ENCODE results near the gene SRP72.
"Not testable (repeated sequence)": the region's sequence is repeated elsewhere in the genome, so short reads cannot be mapped to it uniquely, and the experiment has no call there.

SRP72 gene

DNA sequence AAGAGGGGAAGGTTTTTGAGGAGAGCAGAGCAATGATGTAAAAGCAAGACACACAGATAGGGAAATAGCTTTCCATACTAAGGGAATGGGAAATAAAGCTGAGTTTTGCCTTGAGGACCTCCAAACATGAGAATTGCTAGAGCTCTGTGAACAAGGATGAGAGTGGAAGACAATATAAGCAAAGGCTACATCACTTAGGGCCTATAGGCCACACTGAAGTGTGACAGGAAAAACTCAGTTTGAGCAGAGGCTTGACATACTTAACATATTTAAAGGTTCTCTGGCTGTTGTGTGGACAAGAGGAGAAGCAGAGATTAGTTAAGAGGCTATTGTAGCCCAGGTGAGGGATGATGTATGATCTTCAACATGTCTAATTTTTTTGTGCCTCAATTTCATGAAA lies 5.3 kb upstream of the SRP72 start:
- TF ChIP-seq, protein P1, sequence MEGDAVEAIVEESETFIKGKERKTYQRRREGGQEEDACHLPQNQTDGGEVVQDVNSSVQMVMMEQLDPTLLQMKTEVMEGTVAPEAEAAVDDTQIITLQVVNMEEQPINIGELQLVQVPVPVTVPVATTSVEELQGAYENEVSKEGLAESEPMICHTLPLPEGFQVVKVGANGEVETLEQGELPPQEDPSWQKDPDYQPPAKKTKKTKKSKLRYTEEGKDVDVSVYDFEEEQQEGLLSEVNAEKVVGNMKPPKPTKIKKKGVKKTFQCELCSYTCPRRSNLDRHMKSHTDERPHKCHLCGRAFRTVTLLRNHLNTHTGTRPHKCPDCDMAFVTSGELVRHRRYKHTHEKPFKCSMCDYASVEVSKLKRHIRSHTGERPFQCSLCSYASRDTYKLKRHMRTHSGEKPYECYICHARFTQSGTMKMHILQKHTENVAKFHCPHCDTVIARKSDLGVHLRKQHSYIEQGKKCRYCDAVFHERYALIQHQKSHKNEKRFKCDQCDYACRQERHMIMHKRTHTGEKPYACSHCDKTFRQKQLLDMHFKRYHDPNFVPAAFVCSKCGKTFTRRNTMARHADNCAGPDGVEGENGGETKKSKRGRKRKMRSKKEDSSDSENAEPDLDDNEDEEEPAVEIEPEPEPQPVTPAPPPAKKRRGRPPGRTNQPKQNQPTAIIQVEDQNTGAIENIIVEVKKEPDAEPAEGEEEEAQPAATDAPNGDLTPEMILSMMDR (IDR thresholded peaks at IDR 0.05; ENCODE audit: insufficient read depth, low read length) = no peak
- TF ChIP-seq SPI1 (IDR thresholded peaks at IDR 0.05; ENCODE audit: borderline replicate concordance, low read depth) = no peak
- TF ChIP-seq POLR2AphosphoS5 (IDR thresholded peaks at IDR 0.05; ENCODE audit: low read depth) = peak; percentile 17; the same call in 1 of the 2 replicates
- H3K4me3 ChIP-seq (replicated peaks; ENCODE audit: insufficient read depth, low read length) = no peak overlapping the region
- H3K27me3 ChIP-seq (ENCODE audit: insufficient read depth, poor library complexity, severe bottlenecking) = no peaks in the 10 kb centered on the region

DNA sequence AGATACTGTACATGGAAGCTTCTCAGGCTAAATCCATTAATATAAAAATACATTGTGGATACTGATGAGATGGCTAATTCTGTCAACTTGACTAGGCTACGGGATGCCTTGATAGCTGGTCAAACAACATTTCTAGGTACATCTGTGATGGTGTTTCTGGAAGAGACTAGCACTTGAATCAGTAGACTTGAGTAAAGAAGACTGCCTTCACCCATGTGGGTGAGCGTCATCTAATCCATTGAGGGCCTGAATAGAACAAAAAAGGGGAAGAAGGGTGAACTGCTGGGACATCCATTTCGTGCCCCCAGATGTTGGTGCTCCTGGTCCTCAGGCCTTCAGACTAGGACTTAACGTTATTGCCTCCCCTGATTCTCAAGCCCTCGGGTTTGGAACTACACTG lies 3.7 kb upstream of the SRP72 start:
- DNase-seq (ENCODE audit: low read depth in 1 of 2, low spot score in 1 of 2) = peak in 1 of 2 experiments; percentile 14
- Histone ChIP-seq H3K27me3 (ENCODE audit: insufficient read depth, poor library complexity, severe bottlenecking) (no peaks in the 10 kb centered on the region), H3K4me3 (replicated peaks; ENCODE audit: insufficient read depth, low read length) (no peak overlapping the region), H3K27ac (replicated peaks) (no peak overlapping the region; the same call in 1 of the 2 replicates)
- TF ChIP-seq SPI1 (IDR thresholded peaks at IDR 0.05; ENCODE audit: borderline replicate concordance, low read depth) = 0 out of 2 replicates have a peak, but pooled peaks have one; percentile 19
- TF ChIP-seq, protein P2, sequence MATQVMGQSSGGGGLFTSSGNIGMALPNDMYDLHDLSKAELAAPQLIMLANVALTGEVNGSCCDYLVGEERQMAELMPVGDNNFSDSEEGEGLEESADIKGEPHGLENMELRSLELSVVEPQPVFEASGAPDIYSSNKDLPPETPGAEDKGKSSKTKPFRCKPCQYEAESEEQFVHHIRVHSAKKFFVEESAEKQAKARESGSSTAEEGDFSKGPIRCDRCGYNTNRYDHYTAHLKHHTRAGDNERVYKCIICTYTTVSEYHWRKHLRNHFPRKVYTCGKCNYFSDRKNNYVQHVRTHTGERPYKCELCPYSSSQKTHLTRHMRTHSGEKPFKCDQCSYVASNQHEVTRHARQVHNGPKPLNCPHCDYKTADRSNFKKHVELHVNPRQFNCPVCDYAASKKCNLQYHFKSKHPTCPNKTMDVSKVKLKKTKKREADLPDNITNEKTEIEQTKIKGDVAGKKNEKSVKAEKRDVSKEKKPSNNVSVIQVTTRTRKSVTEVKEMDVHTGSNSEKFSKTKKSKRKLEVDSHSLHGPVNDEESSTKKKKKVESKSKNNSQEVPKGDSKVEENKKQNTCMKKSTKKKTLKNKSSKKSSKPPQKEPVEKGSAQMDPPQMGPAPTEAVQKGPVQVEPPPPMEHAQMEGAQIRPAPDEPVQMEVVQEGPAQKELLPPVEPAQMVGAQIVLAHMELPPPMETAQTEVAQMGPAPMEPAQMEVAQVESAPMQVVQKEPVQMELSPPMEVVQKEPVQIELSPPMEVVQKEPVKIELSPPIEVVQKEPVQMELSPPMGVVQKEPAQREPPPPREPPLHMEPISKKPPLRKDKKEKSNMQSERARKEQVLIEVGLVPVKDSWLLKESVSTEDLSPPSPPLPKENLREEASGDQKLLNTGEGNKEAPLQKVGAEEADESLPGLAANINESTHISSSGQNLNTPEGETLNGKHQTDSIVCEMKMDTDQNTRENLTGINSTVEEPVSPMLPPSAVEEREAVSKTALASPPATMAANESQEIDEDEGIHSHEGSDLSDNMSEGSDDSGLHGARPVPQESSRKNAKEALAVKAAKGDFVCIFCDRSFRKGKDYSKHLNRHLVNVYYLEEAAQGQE (IDR thresholded peaks at IDR 0.05; ENCODE audit: insufficient replicate concordance, low read depth) = no peak

More for the DNA sequence above, 5.3 kb upstream of the SRP72 start:
- DNase-seq (ENCODE audit: low read depth in 1 of 2, low spot score in 1 of 2) = no peak
- no peak overlapping the region for H3K27ac ChIP-seq (replicated peaks)

DNA sequence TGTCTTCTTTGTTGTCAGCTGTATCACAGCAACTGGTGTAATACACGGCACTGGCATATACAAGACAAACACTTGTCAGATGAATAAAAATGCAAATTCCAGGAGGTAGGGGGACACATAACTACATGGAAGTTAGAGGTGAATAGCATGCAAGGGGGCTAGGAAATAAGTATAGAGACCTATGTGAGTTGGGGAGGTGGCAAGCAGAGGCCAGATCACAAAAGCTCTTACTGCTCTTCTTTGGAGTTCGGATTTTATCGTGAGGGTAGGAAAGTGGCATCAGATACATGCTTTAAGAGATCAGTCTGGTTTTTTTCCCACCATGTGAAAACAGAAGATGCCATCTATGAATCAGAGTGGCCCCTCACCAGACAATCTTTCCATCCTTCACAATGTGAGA lies 2.8 kb upstream of the SRP72 start:
- no peak for DNase-seq (ENCODE audit: low read depth in 1 of 2, low spot score in 1 of 2)
- Histone ChIP-seq H3K27ac (replicated peaks) (no peak overlapping the region), H3K27me3 (ENCODE audit: insufficient read depth, poor library complexity, severe bottlenecking) (no peaks in the 10 kb centered on the region), H3K4me3 (replicated peaks; ENCODE audit: insufficient read depth, low read length) (no peak overlapping the region)
- TF ChIP-seq SPI1 (IDR thresholded peaks at IDR 0.05; ENCODE audit: borderline replicate concordance, low read depth) = no peak
- TF ChIP-seq, protein P2 (IDR thresholded peaks at IDR 0.05; ENCODE audit: insufficient replicate concordance, low read depth) = no peak
- TF ChIP-seq, protein P1 (IDR thresholded peaks at IDR 0.05; ENCODE audit: insufficient read depth, low read length) = no peak
- TF ChIP-seq GABPA (IDR thresholded peaks at IDR 0.05; ENCODE audit: low read depth) = no peak
- no peak for TF ChIP-seq POLR2AphosphoS5 (IDR thresholded peaks at IDR 0.05; ENCODE audit: low read depth)

DNA sequence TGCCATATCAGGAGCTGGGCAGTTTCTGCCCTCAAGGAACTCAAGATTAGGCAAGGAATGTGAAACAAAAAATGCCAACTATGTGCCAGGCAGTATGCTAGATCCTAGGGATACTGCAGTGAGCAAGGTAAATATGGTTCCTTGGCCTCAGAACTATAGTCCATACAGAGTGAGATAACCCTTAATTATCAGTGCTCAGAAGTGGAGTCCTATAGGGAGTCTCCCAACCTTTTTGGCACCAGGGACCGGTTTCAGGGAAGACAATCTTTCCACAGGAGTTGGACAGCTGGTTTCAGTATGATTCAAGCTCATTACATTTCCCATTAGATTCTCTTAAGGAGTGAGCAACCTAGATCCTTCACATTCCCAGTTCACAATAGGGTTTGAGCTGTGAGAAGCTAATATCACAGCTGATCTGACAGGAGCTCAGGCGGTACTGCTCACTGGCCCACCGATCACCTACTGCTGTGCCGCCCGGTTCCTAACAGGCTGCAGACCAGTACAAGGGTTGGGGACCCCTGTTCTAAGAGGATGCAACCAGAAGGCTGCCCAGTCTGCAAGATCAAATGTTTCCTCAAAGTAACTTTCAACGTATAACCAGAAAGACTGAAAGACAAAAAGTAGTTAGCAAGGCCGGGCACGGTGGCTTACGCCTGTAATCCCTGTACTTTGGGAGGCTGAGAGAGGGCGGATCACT lies 1.7 kb upstream of the SRP72 start:
- DNase-seq (ENCODE audit: low read depth in 1 of 2, low spot score in 1 of 2) = peak in 1 of 2 experiments; percentile 3
- Histone ChIP-seq H3K27ac (replicated peaks) (peak overlapping the region; percentile 40), H3K4me3 (replicated peaks; ENCODE audit: insufficient read depth, low read length) (peak overlapping the region; percentile 94), H3K27me3 (ENCODE audit: insufficient read depth, poor library complexity, severe bottlenecking) (no peaks in the 10 kb centered on the region)
- TF ChIP-seq SPI1 (IDR thresholded peaks at IDR 0.05; ENCODE audit: borderline replicate concordance, low read depth) = no peak
- TF ChIP-seq, protein P2 (IDR thresholded peaks at IDR 0.05; ENCODE audit: insufficient replicate concordance, low read depth) = no peak
- TF ChIP-seq, protein P1 (IDR thresholded peaks at IDR 0.05; ENCODE audit: insufficient read depth, low read length) = no peak
- TF ChIP-seq POLR2AphosphoS5 (IDR thresholded peaks at IDR 0.05; ENCODE audit: low read depth) = no peak
- no peak for TF ChIP-seq GABPA (IDR thresholded peaks at IDR 0.05; ENCODE audit: low read depth)

DNA sequence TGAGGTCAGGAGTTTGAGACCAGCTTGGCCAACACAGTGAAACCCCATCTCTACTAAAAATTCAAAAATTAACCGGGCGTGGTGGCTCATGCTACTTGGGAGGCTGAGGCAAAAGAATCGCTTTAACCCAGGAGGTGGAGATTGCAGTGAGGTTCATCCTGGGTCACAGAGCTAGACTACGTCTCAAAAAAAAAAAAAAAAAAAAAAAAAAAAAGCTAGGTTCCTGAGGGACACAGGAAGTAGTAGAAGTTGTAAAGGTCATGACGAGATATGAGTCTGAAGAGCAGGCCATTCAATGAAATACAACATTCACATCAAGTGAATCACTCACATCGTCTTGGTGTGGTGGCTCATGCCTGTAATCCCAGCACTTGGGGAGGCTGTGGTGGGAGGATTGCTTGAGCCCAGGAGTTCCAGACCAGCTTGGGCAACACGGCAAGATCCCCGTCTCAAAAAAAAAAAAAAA lies 1.1 kb upstream of the SRP72 start:
- H3K27ac ChIP-seq (replicated peaks) = peak overlapping the region; percentile 97
- peak overlapping the region; percentile 94 for H3K4me3 ChIP-seq (replicated peaks; ENCODE audit: insufficient read depth, low read length)
- peak in 1 of 2 experiments; percentile 7 for DNase-seq (ENCODE audit: low read depth in 1 of 2, low spot score in 1 of 2)
- not testable (repeated sequence) for H3K27me3 ChIP-seq (ENCODE audit: insufficient read depth, poor library complexity, severe bottlenecking)

Data from HL-60 (cell line).